LHCN-M2 (cell line): ENCODE measurements around the gene RBM23. TPM values are rescaled to one million over a fixed set of nuclear protein-coding genes. Genes with fewer than 3 reads are reported as not detected.

Experiments
- DNase-seq: peaks from one replicate; pipeline ENCODE4 v3.0.0-alpha.2; 2012; ENCODE audit warnings: low read depth
- total RNA-seq: library from RNA; depleted of rRNA; stranded (reverse); fragments of >200 nt; gene quantifications from 2 replicates; pipeline ENCODE4 v1.2.3, GENCODE V29; 2014

RBM23 gene
- total RNA-seq, 1 experiment from 2014 or later: 131 TPM

- DNase-seq: peak; percentile 63
Measured at GRCh38 chr14:22886500-22887259, 32.3 kb downstream of the RBM23 start.

- no peak for DNase-seq
Measured at GRCh38 chr14:22885975-22886374, 33.0 kb downstream of the RBM23 start.

GRCh38 chr14:22884738-22885523 lies 34.0 kb downstream of the RBM23 start:
- no peak for DNase-seq

GRCh38 chr14:22884076-22884737 lies 34.7 kb downstream of the RBM23 start:
- DNase-seq: no peak

- DNase-seq: no peak
Measured at GRCh38 chr14:22883173-22883976, 35.6 kb downstream of the RBM23 start, which contains the start of gene REM2. REM2 (plus strand) TSS chr14:22883222; CDS start chr14:22883288, 66 bp downstream.

- no peak for DNase-seq
Measured at GRCh38 chr14:22882529-22883172, 36.3 kb downstream of the RBM23 start.

GRCh38 chr14:22882064-22882463 lies 36.9 kb downstream of the RBM23 start:
- no peak for DNase-seq

- peak; percentile 65 for DNase-seq
Measured at GRCh38 chr14:22878271-22879246, 40.4 kb downstream of the RBM23 start.

- DNase-seq: no peak
Measured at GRCh38 chr14:22877000-22877501, 41.9 kb downstream of the RBM23 start.

- DNase-seq: no peak
Measured at GRCh38 chr14:22875748-22876319, 43.1 kb downstream of the RBM23 start.

GRCh38 chr14:22875003-22875747 lies 43.8 kb downstream of the RBM23 start:
- DNase-seq: no peak

GRCh38 chr14:22872833-22873520 lies 46.0 kb downstream of the RBM23 start:
- DNase-seq: no peak

GRCh38 chr14:22872033-22872832 lies 46.7 kb downstream of the RBM23 start:
- peak; percentile 82 for DNase-seq

GRCh38 chr14:22871224-22872032 lies 47.5 kb downstream of the RBM23 start, which contains the start of gene LRP10:
LRP10 (plus strand) TSS chr14:22871740; CDS start chr14:22872304, 564 bp downstream.
- DNase-seq: peak; percentile 82

GRCh38 chr14:22870811-22871223 lies 48.1 kb downstream of the RBM23 start:
- DNase-seq: no peak

GRCh38 chr14:22866874-22867273 lies 52.1 kb downstream of the RBM23 start:
- no peak for DNase-seq
